OCI-LY1 (cell line): ENCODE data around the gene DDX42.

ENCODE experiments used
- H2AFZ ChIP-seq: fragments of 200-600 bp; sonication (generic), shearing (Covaris generic); 2 replicates; pipeline ENCODE4 v1.6.0; 2014; ENCODE audit warnings: antibody characterized with exemption, mild to moderate bottlenecking, low read length
- H3F3A ChIP-seq: fragments of 200-600 bp; sonication (generic), shearing (Covaris generic); 2 replicates; pipeline ENCODE4 v1.6.0; 2014; ENCODE audit warnings: mild to moderate bottlenecking, antibody characterized with exemption, low read length, moderate library complexity; ENCODE audit not compliant: insufficient read depth
- H3K27ac ChIP-seq: fragments of 200-600 bp; sonication (generic); 2 replicates; pipeline ENCODE4 v1.5.1; 2014; ENCODE audit warnings: low read length, mixed run types, mild to moderate bottlenecking, low read depth; ENCODE audit not compliant: poor library complexity, severe bottlenecking
- H3K27me3 ChIP-seq: fragments of 200-600 bp; sonication (generic); 2 replicates; pipeline ENCODE4 v1.6.0; 2014; ENCODE audit warnings: antibody characterized with exemption, mild to moderate bottlenecking, low read length, moderate library complexity; ENCODE audit not compliant: insufficient read depth
- H3K36me3 ChIP-seq: fragments of 200-600 bp; sonication (generic); 2 replicates; pipeline ENCODE4 v1.6.1; 2014; ENCODE audit warnings: mild to moderate bottlenecking, antibody characterized with exemption, low read length, moderate library complexity, mixed read lengths; ENCODE audit not compliant: insufficient read depth
- H3K4me1 ChIP-seq: fragments of 200-600 bp; sonication (generic); 2 replicates; pipeline ENCODE4 v1.5.1; 2014; ENCODE audit warnings: mild to moderate bottlenecking, low read length, moderate library complexity; ENCODE audit not compliant: insufficient read depth, severe bottlenecking
- H3K4me2 ChIP-seq: fragments of 200-600 bp; sonication (generic), shearing (Covaris generic); 2 replicates; pipeline ENCODE4 v1.6.1; 2014; ENCODE audit warnings: low read length
- H3K4me3 ChIP-seq: fragments of 200-600 bp; sonication (generic); 2 replicates; pipeline ENCODE4 v1.5.1; 2014; ENCODE audit warnings: low read length, low read depth, mild to moderate bottlenecking, mixed read lengths; ENCODE audit not compliant: poor library complexity, severe bottlenecking
- H3K79me2 ChIP-seq: fragments of 200-600 bp; shearing (Covaris generic); 2 replicates; pipeline ENCODE4 v1.6.1; 2016; ENCODE audit warnings: mixed run types, low read length, mixed read lengths; ENCODE audit not compliant: insufficient read depth
- H3K9ac ChIP-seq: fragments of 200-600 bp; sonication (generic), shearing (Covaris generic); 2 replicates; pipeline ENCODE4 v1.6.1; 2014; ENCODE audit warnings: mild to moderate bottlenecking, low read length, mixed read lengths
- H3K9me2 ChIP-seq: fragments of 200-600 bp; sonication (generic), shearing (Covaris generic); 2 replicates; pipeline ENCODE4 v1.6.1; 2014; ENCODE audit warnings: low read depth, mild to moderate bottlenecking, low read length, mixed read lengths
- H3K9me3 ChIP-seq: fragments of 200-600 bp; shearing (Covaris generic); 2 replicates; pipeline ENCODE4 v1.6.1; 2014; ENCODE audit warnings: low read length, mixed read lengths
- H4K20me1 ChIP-seq: fragments of 200-600 bp; sonication (generic), shearing (Covaris generic); 2 replicates; pipeline ENCODE4 v1.6.0; 2016; ENCODE audit warnings: mild to moderate bottlenecking, low read length; ENCODE audit not compliant: insufficient read depth
- EZH2 ChIP-seq: fragments of 200-600 bp; sonication (generic), shearing (Covaris generic); IDR thresholded peaks from 2 replicates; pipeline ENCODE4 v1.8.0; 2017; ENCODE audit warnings: borderline replicate concordance, mixed run types, mild to moderate bottlenecking, antibody characterized with exemption, low read length, moderate library complexity, mixed read lengths
- TF ChIP-seq, protein P1 (sequence below): fragments of 200-600 bp; sonication (generic), shearing (Covaris generic); IDR thresholded peaks from 2 replicates; pipeline ENCODE4 v1.5.1; 2017; ENCODE audit warnings: mild to moderate bottlenecking, antibody characterized with exemption, low read length, moderate library complexity, mixed read lengths

The DDX42 gene

GRCh38 chr17:63850401-63850800 is 76.4 kb downstream of the DDX42 start:
- Histone ChIP-seq H3K36me3 (no peaks in the 10 kb centered on the region; the same call in 1 of the 2 replicates), H2AFZ (no peak overlapping the region), H3K4me2 (no peak overlapping the region), H3K9me2 (no peaks in the 10 kb centered on the region), H4K20me1 (no peaks in the 10 kb centered on the region), H3F3A (no peaks in the 10 kb centered on the region), H3K27ac (no peak overlapping the region), H3K4me1 (peaks cover 6% of the 10 kb centered on the region), H3K79me2 (no peaks in the 10 kb centered on the region), H3K4me3 (no peak overlapping the region), H3K27me3 (0 out of 2 replicates have a peak, but pooled peaks cover 7% of the 10 kb centered on the region), H3K9ac (no peak overlapping the region), H3K9me3 (no peaks in the 10 kb centered on the region)
- TF ChIP-seq EZH2: no peak
- TF ChIP-seq, protein P1, sequence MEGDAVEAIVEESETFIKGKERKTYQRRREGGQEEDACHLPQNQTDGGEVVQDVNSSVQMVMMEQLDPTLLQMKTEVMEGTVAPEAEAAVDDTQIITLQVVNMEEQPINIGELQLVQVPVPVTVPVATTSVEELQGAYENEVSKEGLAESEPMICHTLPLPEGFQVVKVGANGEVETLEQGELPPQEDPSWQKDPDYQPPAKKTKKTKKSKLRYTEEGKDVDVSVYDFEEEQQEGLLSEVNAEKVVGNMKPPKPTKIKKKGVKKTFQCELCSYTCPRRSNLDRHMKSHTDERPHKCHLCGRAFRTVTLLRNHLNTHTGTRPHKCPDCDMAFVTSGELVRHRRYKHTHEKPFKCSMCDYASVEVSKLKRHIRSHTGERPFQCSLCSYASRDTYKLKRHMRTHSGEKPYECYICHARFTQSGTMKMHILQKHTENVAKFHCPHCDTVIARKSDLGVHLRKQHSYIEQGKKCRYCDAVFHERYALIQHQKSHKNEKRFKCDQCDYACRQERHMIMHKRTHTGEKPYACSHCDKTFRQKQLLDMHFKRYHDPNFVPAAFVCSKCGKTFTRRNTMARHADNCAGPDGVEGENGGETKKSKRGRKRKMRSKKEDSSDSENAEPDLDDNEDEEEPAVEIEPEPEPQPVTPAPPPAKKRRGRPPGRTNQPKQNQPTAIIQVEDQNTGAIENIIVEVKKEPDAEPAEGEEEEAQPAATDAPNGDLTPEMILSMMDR: no peak

- no peaks in the 10 kb centered on the region for H3K9me2 ChIP-seq
- H3K27me3 ChIP-seq: 0 out of 2 replicates have a peak, but pooled peaks cover 7% of the 10 kb centered on the region
- no peaks in the 10 kb centered on the region; the same call in 1 of the 2 replicates for H3K36me3 ChIP-seq
- H3K79me2 ChIP-seq: no peaks in the 10 kb centered on the region
- H3K27ac ChIP-seq: no peak overlapping the region
- TF ChIP-seq, protein P1: no peak
- TF ChIP-seq EZH2: no peak
- H3K9me3 ChIP-seq: no peaks in the 10 kb centered on the region
- peaks cover 6% of the 10 kb centered on the region for H3K4me1 ChIP-seq
- H2AFZ ChIP-seq: no peak overlapping the region
- H4K20me1 ChIP-seq: no peaks in the 10 kb centered on the region
- H3K4me3 ChIP-seq: no peak overlapping the region
- no peak overlapping the region for H3K9ac ChIP-seq
- no peak overlapping the region for H3K4me2 ChIP-seq
- H3F3A ChIP-seq: no peaks in the 10 kb centered on the region
Observed at GRCh38 chr17:63853260-63853659, 79.3 kb downstream of the DDX42 start.

DNA sequence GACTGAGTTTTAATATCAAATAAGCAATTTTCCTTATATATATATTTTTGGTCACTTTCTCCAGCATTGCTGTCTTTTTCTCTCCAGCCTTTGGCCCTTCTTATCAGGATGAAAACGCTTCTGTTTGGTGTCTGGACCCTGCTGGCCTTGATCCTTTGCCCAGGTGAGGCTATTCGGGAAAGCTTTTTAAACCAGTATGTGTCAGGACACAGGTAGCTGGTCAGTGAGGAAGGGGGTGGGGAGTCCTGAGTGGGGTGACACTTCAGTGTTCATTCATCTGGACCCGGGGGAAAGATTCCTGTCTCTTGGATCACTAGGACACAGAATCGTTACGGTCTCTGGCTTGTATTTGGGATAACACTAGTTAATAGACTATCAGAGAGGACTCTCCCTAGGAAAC is 80.7 kb downstream of the DDX42 start:
- H3K4me1 ChIP-seq: no peaks in the 10 kb centered on the region
- no peaks in the 10 kb centered on the region for H4K20me1 ChIP-seq
- no peak overlapping the region for H3K4me3 ChIP-seq
- no peaks in the 10 kb centered on the region for H3K9me3 ChIP-seq
- H3K36me3 ChIP-seq: no peaks in the 10 kb centered on the region
- H3K27me3 ChIP-seq: no peaks in the 10 kb centered on the region
- no peak for TF ChIP-seq EZH2
- TF ChIP-seq, protein P1: no peak
- no peak overlapping the region for H3K9ac ChIP-seq
- no peaks in the 10 kb centered on the region for H3K9me2 ChIP-seq
- H3K4me2 ChIP-seq: no peak overlapping the region
- H3K79me2 ChIP-seq: no peaks in the 10 kb centered on the region
- H3K27ac ChIP-seq: no peak overlapping the region
- H3F3A ChIP-seq: no peaks in the 10 kb centered on the region
- no peak overlapping the region for H2AFZ ChIP-seq
